ENCODE results near the gene SIGLEC9. TPM values are rescaled to one million over a fixed set of nuclear protein-coding genes. Genes with fewer than 3 reads are reported as not detected.

SIGLEC9 gene
- total RNA-seq, result not detected in 2 replicates
- long read RNA-seq, result 0 reads

GRCh38 chr19:51124729-51125128, at the start of gene SIGLEC9:
SIGLEC9 (plus strand) TSS chr19:51124906; CDS start chr19:51124975, 69 bp downstream.
- no peak for TF ChIP-seq CTCF (IDR thresholded peaks at IDR 0.05)
- H3K27me3 Mint-ChIP-seq (ENCODE audit: unreplicated experiment), result no peaks in the 10 kb centered on the region
- peaks cover 7% of the 10 kb centered on the region for H3K4me1 Mint-ChIP-seq (ENCODE audit: unreplicated experiment)
- DNase-seq (ENCODE audit: extremely low spot score, unreplicated experiment), result no peak
- no peak within 1 kb of the TSS for H3K4me3 Mint-ChIP-seq (ENCODE audit: unreplicated experiment)
- H3K9me3 Mint-ChIP-seq (ENCODE audit: unreplicated experiment), result no peaks in the 10 kb centered on the region
- H3K27ac Mint-ChIP-seq (ENCODE audit: unreplicated experiment), result no peak within 1 kb of the TSS
- no peaks in the 10 kb centered on the region for H3K36me3 Mint-ChIP-seq (ENCODE audit: unreplicated experiment)

GRCh38 chr19:51075998-51076397, 48.7 kb upstream of the SIGLEC9 start:
- no peaks in the 10 kb centered on the region for H3K27me3 Mint-ChIP-seq (ENCODE audit: unreplicated experiment)
- H3K9me3 Mint-ChIP-seq (ENCODE audit: unreplicated experiment), result peaks cover 32% of the 10 kb centered on the region
- no peak for TF ChIP-seq CTCF (IDR thresholded peaks at IDR 0.05)
- H3K27ac Mint-ChIP-seq (ENCODE audit: unreplicated experiment), result no peak overlapping the region
- DNase-seq (ENCODE audit: extremely low spot score, unreplicated experiment), result no peak
- H3K4me3 Mint-ChIP-seq (ENCODE audit: unreplicated experiment), result no peak overlapping the region
- H3K36me3 Mint-ChIP-seq (ENCODE audit: unreplicated experiment), result no peaks in the 10 kb centered on the region
- H3K4me1 Mint-ChIP-seq (ENCODE audit: unreplicated experiment), result no peaks in the 10 kb centered on the region

GRCh38 chr19:51076631-51077213, 48.0 kb upstream of the SIGLEC9 start:
- H3K27ac Mint-ChIP-seq (ENCODE audit: unreplicated experiment), result no peak overlapping the region
- no peaks in the 10 kb centered on the region for H3K36me3 Mint-ChIP-seq (ENCODE audit: unreplicated experiment)
- no peak overlapping the region for H3K4me3 Mint-ChIP-seq (ENCODE audit: unreplicated experiment)
- no peak for DNase-seq (ENCODE audit: extremely low spot score, unreplicated experiment)
- H3K27me3 Mint-ChIP-seq (ENCODE audit: unreplicated experiment), result no peaks in the 10 kb centered on the region
- peaks cover 31% of the 10 kb centered on the region for H3K9me3 Mint-ChIP-seq (ENCODE audit: unreplicated experiment)
- no peak for TF ChIP-seq CTCF (IDR thresholded peaks at IDR 0.05)
- no peaks in the 10 kb centered on the region for H3K4me1 Mint-ChIP-seq (ENCODE audit: unreplicated experiment)

- Mint-ChIP-seq H3K36me3 (ENCODE audit: unreplicated experiment) (no peaks in the 10 kb centered on the region), H3K27me3 (ENCODE audit: unreplicated experiment) (no peaks in the 10 kb centered on the region), H3K4me3 (ENCODE audit: unreplicated experiment) (no peak overlapping the region), H3K4me1 (ENCODE audit: unreplicated experiment) (no peaks in the 10 kb centered on the region), H3K27ac (ENCODE audit: unreplicated experiment) (no peak overlapping the region), H3K9me3 (ENCODE audit: unreplicated experiment) (peaks cover 18% of the 10 kb centered on the region)
- TF ChIP-seq CTCF (IDR thresholded peaks at IDR 0.05), result no peak
- no peak for DNase-seq (ENCODE audit: extremely low spot score, unreplicated experiment)
Observed at GRCh38 chr19:51078104-51078503, 46.6 kb upstream of the SIGLEC9 start.

- Mint-ChIP-seq H3K9me3 (ENCODE audit: unreplicated experiment) (peaks cover 11% of the 10 kb centered on the region), H3K27me3 (ENCODE audit: unreplicated experiment) (no peaks in the 10 kb centered on the region), H3K4me3 (ENCODE audit: unreplicated experiment) (no peak overlapping the region), H3K4me1 (ENCODE audit: unreplicated experiment) (no peaks in the 10 kb centered on the region), H3K27ac (ENCODE audit: unreplicated experiment) (no peak overlapping the region), H3K36me3 (ENCODE audit: unreplicated experiment) (no peaks in the 10 kb centered on the region)
- TF ChIP-seq CTCF (IDR thresholded peaks at IDR 0.05), result no peak
- no peak for DNase-seq (ENCODE audit: extremely low spot score, unreplicated experiment)
Observed at GRCh38 chr19:51078731-51079130, 46.0 kb upstream of the SIGLEC9 start.

Data from osteocyte (in vitro differentiated cells).